NCI-H2171 (cell line): Measurements from ENCODE around the gene P4HA1.

Source experiments
- DNase-seq: peaks from one replicate; lab custom pipeline; 2025; lab: John Stamatoyannopoulos, UW

The P4HA1 gene

DNA sequence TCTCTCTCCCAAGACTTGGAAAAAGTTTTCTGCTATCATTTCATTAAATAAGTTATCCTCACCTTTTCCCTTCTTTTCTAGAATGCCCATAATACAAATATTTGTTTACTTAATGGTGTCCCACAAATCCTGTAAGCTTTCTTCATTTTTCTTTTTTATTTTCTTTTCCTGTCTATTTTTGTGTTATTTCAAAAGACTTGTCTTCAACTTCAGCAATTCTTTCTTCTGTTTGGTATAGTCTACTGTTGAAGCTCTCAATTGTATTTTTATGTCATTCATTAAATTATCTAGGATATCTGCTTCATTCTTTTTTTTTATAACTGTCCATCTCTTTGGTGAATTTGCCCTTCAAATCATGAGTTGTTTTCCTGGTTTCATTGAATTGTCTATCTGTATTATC, 117.0 kb downstream of the P4HA1 start:
- DNase-seq = no peak

DNA sequence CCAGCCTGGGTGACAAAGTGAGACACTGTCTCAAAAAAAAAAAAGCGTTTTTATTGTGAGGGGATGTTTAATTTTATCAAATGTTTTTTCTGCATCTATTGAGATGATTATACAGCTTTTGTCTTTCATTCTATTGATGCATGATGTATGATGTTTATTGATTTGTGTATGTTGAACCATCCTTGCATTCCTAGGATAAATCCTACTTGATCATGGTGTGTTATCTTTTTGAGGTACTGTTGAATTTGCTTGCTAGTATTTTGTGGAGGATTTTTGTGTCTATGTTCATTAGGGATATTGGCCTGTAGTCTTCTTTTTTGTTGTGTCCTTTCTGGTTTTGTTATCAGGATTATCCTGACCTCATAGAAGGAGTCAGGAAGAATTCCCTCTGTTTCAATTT, 119.8 kb downstream of the P4HA1 start:
- no peak for DNase-seq
